Spleen (tissue), 11 donors: ENCODE results near the gene HOXB5. TPM values are rescaled to one million over a fixed set of nuclear protein-coding genes. Genes with fewer than 3 reads are reported as not detected.

Source experiments
- DNase-seq: peaks from one replicate; pipeline ENCODE4 v3.0.0-alpha.2; 2020
- H3K27ac ChIP-seq, 8 donors: fragments of 200-600 bp; sonication (generic) in 7 of 8; 1 replicate in 4 of 8; 2 replicates in 4 of 8; pipeline versions ENCODE4 v1.5.0 to v1.8.0; 2016 to 2021; ENCODE audit warnings: inconsistent platforms in 4 of 8, mild to moderate bottlenecking in 4 of 8, moderate library complexity in 1 of 8
- H3K27me3 ChIP-seq, 7 donors: fragments of 200-600 bp; sonication (generic) in 6 of 7; replicated peaks in 1 of 7; 1 replicate in 4 of 7; 2 replicates in 3 of 7; pipeline versions ENCODE4 v1.5.0 to v1.8.0; 2016 to 2021; ENCODE audit warnings: inconsistent platforms in 3 of 7, mild to moderate bottlenecking in 1 of 7
- H3K36me3 ChIP-seq, 6 donors: fragments of 200-600 bp; sonication (generic) in 5 of 6; 1 replicate in 4 of 6; 2 replicates in 2 of 6; pipeline versions ENCODE4 v1.5.0 to v1.8.0; 2016 to 2021; ENCODE audit warnings: inconsistent platforms in 2 of 6
- H3K4me1 ChIP-seq, 6 donors: fragments of 200-600 bp; sonication (generic) in 5 of 6; 1 replicate in 3 of 6; 2 replicates in 3 of 6; pipeline versions ENCODE4 v1.5.0 to v1.8.0; 2016 to 2021; ENCODE audit warnings: inconsistent platforms in 3 of 6
- H3K4me3 ChIP-seq, 8 donors: fragments of 200-600 bp; sonication (generic) in 7 of 8; 1 replicate in 4 of 8; 2 replicates in 4 of 8; pipeline versions ENCODE4 v1.5.0 to v1.8.0; 2016 to 2021; ENCODE audit warnings: inconsistent platforms in 4 of 8, mild to moderate bottlenecking in 4 of 8, moderate library complexity in 2 of 8
- H3K9me3 ChIP-seq, 8 donors: fragments of 200-600 bp; sonication (generic) in 7 of 8; 1 replicate in 4 of 8; 2 replicates in 4 of 8; pipeline versions ENCODE4 v1.5.0 to v1.8.0; 2016 to 2021; ENCODE audit warnings: inconsistent platforms in 4 of 8
- CTCF ChIP-seq, 11 experiments: fragments of 200-600 bp in 7 of 11; fragments of 450-650 bp in 4 of 11; sonication (generic) in 4 of 11; IDR thresholded peaks in 8 of 11; conservative IDR thresholded peaks in 3 of 11; 1 replicate in 7 of 11; 2 replicates in 4 of 11; pipeline versions ENCODE4 v1.4.0 to v1.8.0; 2016 to 2021; ENCODE audit warnings: antibody characterized with exemption in 11 of 11, inconsistent platforms in 4 of 11, mild to moderate bottlenecking in 1 of 11
- POLR2A ChIP-seq, 3 donors: fragments of 450-650 bp; IDR thresholded peaks; one replicate each; pipeline ENCODE4 v1.5.1; 2017; ENCODE audit warnings: antibody characterized with exemption in 3 of 3, mild to moderate bottlenecking in 1 of 3
- POLR2AphosphoS5 ChIP-seq, 3 donors: sonication (generic); formaldehyde crosslinking; IDR thresholded peaks; one replicate each; pipeline ENCODE4 v1.5.1; 2017; ENCODE audit warnings: antibody characterized with exemption in 3 of 3
- WGBS, 5 donors: extraction: QIAGEN DNeasy Blood & Tissue Kit in 3 of 5; methylation state at CpG; one replicate each; pipeline versions ENCODE4 v1.1.5 to v1.1.7; 2013 to 2018; 5-methylcytosine and 5-hydroxymethylcytosine counted together
- intact Hi-C: fragments of 100-400 bp; cut with DNase I; formaldehyde crosslinking; loops from one replicate; pipeline ENCODE4 v1.15.0; 2023; ENCODE audit warnings: low total_unique reads
- polyA plus RNA-seq, 3 donors: library from polyadenylated mRNA; stranded (reverse); fragments of 200-250 nt; gene quantifications; one replicate each; pipeline ENCODE4 v1.2.1, GENCODE V29; 2013
- total RNA-seq, 7 donors: library from RNA; depleted of rRNA in 3 of 7; stranded (reverse); fragments of >200 nt in 3 of 7; fragmentation: NEBNext Ultra II Directional in 4 of 7; extraction: Animal tissue kit (Norgen Biotek cat#: 25700) in 4 of 7; gene quantifications; one replicate each; pipeline versions ENCODE4 v1.1.0 to v1.2.1, GENCODE V29; 2016 to 2021
- donor health status: healthy with polysubstance abuse.
- donor health status: DM: no; HTN: no; CAD: no; lungs with moderate emphysema.
- donor health status: DM: no; HTN: no; CAD: no.
- donor health status: Bipolar disorder and iron deficiency.
- donor health status: healthy.
- donor health status: DM: no; HTN: no; CAD: no.
- donor health status: DM: yes; HTN: yes; CAD: no.

HOXB5 gene
- total and polyA plus RNA-seq, 10 donors, result 0.43 to 2.6 (median 1.1) TPM

GRCh38 chr17:48578616-48579470 lies 14.7 kb downstream of the HOXB5 start:
- no peak for TF ChIP-seq CTCF (IDR thresholded peaks at IDR 0.05 in 8 of 11, conservative IDR thresholded peaks at IDR 0.05 in 3 of 11)
- no peak for TF ChIP-seq POLR2A (IDR thresholded peaks at IDR 0.05)
- peak in 1 of 3 donors; percentile 0 for TF ChIP-seq POLR2AphosphoS5 (IDR thresholded peaks at IDR 0.05)
- WGBS, 5 donors, result 8 to 14% (median 10%) methylated on average over 37 to 43 of the region's 43 CpGs
- Histone ChIP-seq H3K9me3 (no peaks in the 10 kb centered on the region), H3K27ac (peak overlapping the region; percentile 36 to 89 (median 81)), H3K36me3 (no peaks in the 10 kb centered on the region), H3K4me1 (peaks cover 11 to 85% (median 60%) of the 10 kb centered on the region in 6 donors), H3K4me3 (peak overlapping the region; percentile 55 to 85 (median 63)), H3K27me3 (peaks cover 2 to 90% (median 71%) of the 10 kb centered on the region in 7 donors)
- no peak for DNase-seq
- intact Hi-C loops, result no loop called here

- TF ChIP-seq POLR2AphosphoS5 (IDR thresholded peaks at IDR 0.05) (peak in 1 of 3 donors; percentile 38), CTCF (IDR thresholded peaks at IDR 0.05 in 8 of 11, conservative IDR thresholded peaks at IDR 0.05 in 3 of 11) (no peak), POLR2A (IDR thresholded peaks at IDR 0.05) (no peak)
- peak; percentile 91 for DNase-seq
- WGBS, 5 donors, result 0 to 1% (median 0%) methylated on average over 26 to 58 of the region's 58 CpGs
- Histone ChIP-seq H3K4me3 (peak within 1 kb of the TSS; percentile 55 to 85 (median 63)), H3K36me3 (no peaks in the 10 kb centered on the region), H3K27ac (peak within 1 kb of the TSS; percentile 36 to 89 (median 81)), H3K4me1 (peaks cover 11 to 80% (median 56%) of the 10 kb centered on the region in 6 donors), H3K27me3 (peaks cover 2 to 82% (median 63%) of the 10 kb centered on the region in 7 donors), H3K9me3 (no peaks in the 10 kb centered on the region)
- intact Hi-C loops, result no loop called here
Measured at GRCh38 chr17:48577946-48578615, 15.5 kb downstream of the HOXB5 start, which contains the start of gene HOXB4. Gene HOXB4, minus strand, starts transcription at chr17:48578350. Its CDS starts 31 bp downstream, at chr17:48578319.

GRCh38 chr17:48577330-48577945 lies 16.1 kb downstream of the HOXB5 start:
- no peaks in the 10 kb centered on the region for H3K9me3 ChIP-seq
- 2 to 4% (median 3%) methylated on average over 10 to 19 of the region's 19 CpGs for WGBS, 5 donors
- DNase-seq, result no peak
- peaks cover 2 to 76% (median 57%) of the 10 kb centered on the region in 7 donors for H3K27me3 ChIP-seq
- TF ChIP-seq CTCF (IDR thresholded peaks at IDR 0.05 in 8 of 11, conservative IDR thresholded peaks at IDR 0.05 in 3 of 11) (no peak), POLR2A (IDR thresholded peaks at IDR 0.05) (no peak)
- peak overlapping the region; percentile 55 to 85 (median 63) for H3K4me3 ChIP-seq
- peaks cover 7 to 74% (median 51%) of the 10 kb centered on the region in 6 donors for H3K4me1 ChIP-seq
- intact Hi-C loops, result no loop called here
- H3K36me3 ChIP-seq, result no peaks in the 10 kb centered on the region
- H3K27ac ChIP-seq, result peak overlapping the region in 7 of 8 donors; percentile 79 to 89 (median 83)
